Pancreas (tissue), 10 donors: ENCODE data around the gene SERINC5. TPM values are rescaled to one million over a fixed set of nuclear protein-coding genes. Genes with fewer than 3 reads are reported as not detected.
A peak's percentile ranks its signal among the peaks of the same experiment; 100 is the strongest.

ENCODE experiments used
- ATAC-seq, 4 donors: fragments of 200-7000 bp; cut with Tn5 transposase; one replicate each; pipeline versions ENCODE4 v1.8.0 to v1.9.1; 2020; ENCODE audit warnings: mild to moderate bottlenecking in 4 of 4, moderate library complexity in 4 of 4
- DNase-seq, 6 donors: peaks; one replicate each; pipeline ENCODE4 v3.0.0-alpha.2; 2020
- FAIRE-seq: peaks from 2 replicates; lab custom pipeline; 2012; peaks lifted over from hg19 to GRCh38; lab: Jason Lieb, UNC
- H3K27ac ChIP-seq, 4 donors: fragments of 200-600 bp; sonication (generic); 1 replicate in 3 of 4; 2 replicates in 1 of 4; pipeline versions ENCODE4 v1.5.0 to v1.8.0; 2020
- H3K27me3 ChIP-seq, 4 donors: fragments of 200-600 bp; one replicate each; pipeline ENCODE4 v1.8.0; 2021
- H3K36me3 ChIP-seq, 3 donors: fragments of 200-600 bp; sonication (generic) in 1 of 3; one replicate each; pipeline versions ENCODE4 v1.5.0 to v1.8.0; 2020 to 2021
- H3K4me1 ChIP-seq, 3 donors: fragments of 200-600 bp; one replicate each; pipeline ENCODE4 v1.8.0; 2021
- H3K4me3 ChIP-seq, 4 donors: fragments of 200-600 bp; sonication (generic) in 2 of 4; one replicate each; pipeline versions ENCODE4 v1.5.0 to v1.8.0; 2020 to 2021
- H3K9me3 ChIP-seq, 4 donors: fragments of 200-600 bp; one replicate each; pipeline ENCODE4 v1.8.0; 2021
- WGBS, 2 donors: extraction: QIAGEN DNeasy Blood & Tissue Kit; methylation state at CpG; one replicate each; pipeline ENCODE4 v1.1.7; 2013; 5-methylcytosine and 5-hydroxymethylcytosine counted together
- intact Hi-C, 3 donors: fragments of 100-400 bp; cut with DNase I; formaldehyde crosslinking; loops; one replicate each; pipeline versions ENCODE4 v1.11.1 to v1.14.2; 2022
- polyA plus RNA-seq, 2 donors: library from polyadenylated mRNA; stranded (reverse); fragments of 200-250 nt; gene quantifications; one replicate each; pipeline ENCODE4 v1.2.3, GENCODE V29; 2013
- total RNA-seq, 6 donors: library from RNA; stranded (reverse); fragmentation: NEBNext Ultra II Directional in 4 of 6; extraction: Animal tissue kit (Norgen Biotek cat#: 25700) in 4 of 6; gene quantifications; one replicate each; pipeline versions ENCODE4 v1.2.1 to v1.2.4, GENCODE V29; 2021 to 2023
- TF ChIP-seq, protein P1 (sequence below), 4 donors: fragments of 200-600 bp; sonication (generic) in 3 of 4; IDR thresholded peaks; one replicate each; pipeline versions ENCODE4 v1.5.0 to v1.8.0; 2021; ENCODE audit warnings: antibody characterized with exemption in 4 of 4
- donor health status: healthy with polysubstance abuse.
- donor health status: DM: no; HTN: no; CAD: no; lungs with moderate emphysema.
- donor health status: DM: no; HTN: no; CAD: no.
- donor health status: control.
- donor health status: control.
- donor health status: Bipolar disorder and iron deficiency.
- donor health status: DM: yes; HTN: yes; CAD: no.
- donor health status: DM: no; HTN: no; CAD: no.
- donor health status: DM: no; HTN: no; CAD: no.
- donor health status: DM: yes; HTN: yes; CAD: no.

Gene SERINC5
- total and polyA plus RNA-seq, 8 donors = 3.7 to 43.2 (median 14.8) TPM

DNA sequence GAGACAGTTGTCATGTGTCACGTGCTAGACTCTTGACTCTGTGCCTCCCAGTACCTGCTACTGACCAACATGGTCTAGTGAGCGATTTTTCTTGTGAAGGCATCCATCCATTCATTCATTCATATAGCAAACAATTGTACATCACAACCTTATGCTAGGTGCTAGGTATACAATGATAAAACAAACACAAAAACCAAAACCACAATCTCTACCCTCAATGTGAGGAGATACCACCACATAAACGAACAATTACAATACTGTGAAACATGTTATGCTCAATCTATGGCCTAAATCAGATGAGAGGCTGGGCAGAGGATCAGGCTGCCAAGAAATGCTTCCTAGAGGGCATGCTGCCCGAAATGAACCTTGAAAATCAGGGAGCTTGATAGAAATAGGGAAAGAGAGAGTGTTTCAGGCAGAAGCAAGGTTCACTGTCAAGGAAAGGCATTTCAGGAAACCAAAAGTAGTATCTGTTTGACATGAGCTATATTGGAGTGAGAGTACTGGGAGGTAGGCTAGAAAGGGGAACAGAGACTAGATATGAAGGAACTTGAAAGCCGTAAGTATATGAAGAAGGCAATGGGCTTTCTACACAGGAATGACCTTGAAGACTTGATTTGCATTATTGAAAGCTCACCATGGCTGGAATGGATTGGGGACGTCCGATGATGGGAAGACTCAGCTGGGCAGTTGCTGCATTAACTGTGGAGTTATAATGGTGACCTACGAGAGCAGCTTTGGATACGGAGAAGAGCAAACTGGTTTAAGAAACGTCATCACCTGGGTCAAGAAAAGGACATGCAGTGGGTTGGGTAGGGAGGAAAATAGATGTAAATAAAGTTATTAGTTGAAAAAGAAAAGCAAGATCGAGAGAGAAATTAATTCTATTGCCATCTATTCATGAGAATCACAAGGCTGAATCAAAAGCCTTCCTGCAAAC is 130.6 kb downstream of the SERINC5 start:
- Histone ChIP-seq H3K27me3 (no peaks in the 10 kb centered on the region), H3K9me3 (no peaks in the 10 kb centered on the region), H3K4me1 (peaks cover 0 to 7% (median 0%) of the 10 kb centered on the region in 3 donors), H3K27ac (peak overlapping the region in 2 of 4 donors; percentile 24 to 50), H3K4me3 (no peak overlapping the region), H3K36me3 (no peaks in the 10 kb centered on the region)
- no peak for FAIRE-seq
- ATAC-seq = peak in 2 of 4 donors; percentile 43 to 66
- no peak for DNase-seq
- WGBS, 2 donors = 84 to 85% methylated on average over 11 of the region's 11 CpGs
- intact Hi-C loops = no loop called here
- TF ChIP-seq, protein P1, sequence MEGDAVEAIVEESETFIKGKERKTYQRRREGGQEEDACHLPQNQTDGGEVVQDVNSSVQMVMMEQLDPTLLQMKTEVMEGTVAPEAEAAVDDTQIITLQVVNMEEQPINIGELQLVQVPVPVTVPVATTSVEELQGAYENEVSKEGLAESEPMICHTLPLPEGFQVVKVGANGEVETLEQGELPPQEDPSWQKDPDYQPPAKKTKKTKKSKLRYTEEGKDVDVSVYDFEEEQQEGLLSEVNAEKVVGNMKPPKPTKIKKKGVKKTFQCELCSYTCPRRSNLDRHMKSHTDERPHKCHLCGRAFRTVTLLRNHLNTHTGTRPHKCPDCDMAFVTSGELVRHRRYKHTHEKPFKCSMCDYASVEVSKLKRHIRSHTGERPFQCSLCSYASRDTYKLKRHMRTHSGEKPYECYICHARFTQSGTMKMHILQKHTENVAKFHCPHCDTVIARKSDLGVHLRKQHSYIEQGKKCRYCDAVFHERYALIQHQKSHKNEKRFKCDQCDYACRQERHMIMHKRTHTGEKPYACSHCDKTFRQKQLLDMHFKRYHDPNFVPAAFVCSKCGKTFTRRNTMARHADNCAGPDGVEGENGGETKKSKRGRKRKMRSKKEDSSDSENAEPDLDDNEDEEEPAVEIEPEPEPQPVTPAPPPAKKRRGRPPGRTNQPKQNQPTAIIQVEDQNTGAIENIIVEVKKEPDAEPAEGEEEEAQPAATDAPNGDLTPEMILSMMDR (IDR thresholded peaks at IDR 0.05) = no peak

DNA sequence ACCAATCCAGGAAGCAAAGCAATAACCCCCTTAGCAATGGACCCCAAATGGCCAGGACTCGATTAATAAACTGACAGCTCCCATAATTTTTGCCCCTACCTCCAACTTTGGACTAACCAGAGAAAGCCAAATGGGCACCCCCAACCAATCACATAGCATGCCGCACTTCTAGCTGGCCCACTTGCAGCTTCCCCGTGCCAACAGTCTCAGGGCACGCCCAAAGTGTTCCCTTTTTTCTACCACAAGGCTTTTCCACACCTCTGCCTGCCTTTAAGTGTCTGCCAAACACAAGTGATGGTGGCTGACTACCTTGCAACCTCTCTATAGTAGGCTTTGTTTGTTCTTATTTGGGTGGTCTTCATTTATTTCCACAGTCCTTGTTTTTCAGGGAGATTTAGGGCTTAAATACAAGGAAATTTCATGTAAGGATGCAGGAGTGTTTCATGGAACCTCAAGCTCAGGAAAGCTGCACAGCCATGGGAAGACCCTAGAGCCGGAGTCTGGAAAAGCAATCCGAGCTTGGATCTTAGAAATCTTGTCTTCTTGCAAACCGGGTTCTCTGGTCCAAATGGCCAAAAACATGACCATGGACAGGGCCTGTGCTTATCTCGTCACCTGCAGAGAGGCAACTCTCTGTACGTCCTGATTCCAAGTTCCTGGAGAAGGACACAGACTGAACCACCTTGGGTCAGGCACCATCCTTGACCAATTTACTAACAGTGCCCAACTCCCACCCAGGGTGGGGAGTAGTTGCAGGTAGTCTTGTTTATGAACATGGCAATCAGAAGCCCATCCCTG is 131.5 kb downstream of the SERINC5 start:
- Histone ChIP-seq H3K4me3 (no peak overlapping the region), H3K27me3 (no peaks in the 10 kb centered on the region), H3K27ac (no peak overlapping the region), H3K9me3 (no peaks in the 10 kb centered on the region), H3K4me1 (peaks cover 0 to 7% (median 0%) of the 10 kb centered on the region in 3 donors), H3K36me3 (no peaks in the 10 kb centered on the region)
- WGBS, 2 donors = 86 to 93% methylated on average over 9 of the region's 9 CpGs
- no peak for ATAC-seq
- FAIRE-seq = no peak
- TF ChIP-seq, protein P1 (IDR thresholded peaks at IDR 0.05) = no peak
- no peak for DNase-seq
- intact Hi-C loops = no loop called here

DNA sequence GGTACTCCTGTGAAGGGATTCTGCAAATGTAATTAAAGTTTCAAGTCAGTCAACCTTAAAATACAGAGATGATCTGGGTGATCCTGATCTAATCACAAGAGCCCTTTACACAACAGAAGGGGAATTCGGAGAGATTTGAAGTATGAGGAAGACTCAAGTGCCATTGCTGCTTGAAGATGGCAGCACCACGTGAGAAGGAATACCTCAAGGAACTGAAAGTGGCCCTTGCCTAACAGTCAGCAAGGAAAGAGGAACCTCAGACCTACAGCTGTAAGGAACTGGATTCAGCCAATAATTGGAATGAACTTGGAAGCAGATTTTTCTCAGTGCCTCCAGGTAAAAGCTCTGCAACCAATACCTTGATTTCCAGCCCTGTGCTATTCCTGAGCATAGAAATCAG is 133.3 kb downstream of the SERINC5 start:
- H3K9me3 ChIP-seq = no peaks in the 10 kb centered on the region
- intact Hi-C loops = no loop called here
- no peak overlapping the region for H3K4me3 ChIP-seq
- TF ChIP-seq, protein P1 (IDR thresholded peaks at IDR 0.05) = no peak
- FAIRE-seq (no peak), DNase-seq (no peak), ATAC-seq (peak in 1 of 4 donors; percentile 51)
- H3K36me3 ChIP-seq = no peaks in the 10 kb centered on the region
- 85 to 92% methylated on average over 2 of the region's 2 CpGs for WGBS, 2 donors
- H3K4me1 ChIP-seq = peaks cover 0 to 5% (median 0%) of the 10 kb centered on the region in 3 donors
- no peak overlapping the region for H3K27ac ChIP-seq
- H3K27me3 ChIP-seq = no peaks in the 10 kb centered on the region

DNA sequence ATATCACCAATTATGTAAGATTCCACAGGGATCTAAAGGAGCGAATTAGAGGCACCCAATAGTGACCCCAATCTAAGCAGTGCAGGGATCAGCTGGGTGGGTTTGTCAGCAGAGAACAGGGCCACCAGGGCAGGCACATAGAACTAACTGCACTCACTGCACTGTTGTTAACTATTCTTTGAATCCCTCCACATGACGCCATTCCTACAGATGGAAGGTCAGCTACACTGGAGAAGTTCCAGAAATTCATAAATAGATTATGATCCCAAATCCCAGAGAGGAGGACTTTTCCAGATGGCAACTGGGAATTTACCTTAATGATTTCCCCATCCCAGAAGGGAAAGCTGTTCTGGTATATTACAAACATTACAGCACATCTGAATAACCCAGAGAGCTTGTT is 136.5 kb downstream of the SERINC5 start:
- ATAC-seq = no peak
- no peaks in the 10 kb centered on the region for H3K4me1 ChIP-seq
- TF ChIP-seq, protein P1 (IDR thresholded peaks at IDR 0.05) = no peak
- no peaks in the 10 kb centered on the region for H3K9me3 ChIP-seq
- H3K27me3 ChIP-seq = no peaks in the 10 kb centered on the region
- no peaks in the 10 kb centered on the region for H3K36me3 ChIP-seq
- intact Hi-C loops = no loop called here
- 82 to 85% methylated on average over 2 of the region's 2 CpGs for WGBS, 2 donors
- H3K27ac ChIP-seq = no peak overlapping the region
- H3K4me3 ChIP-seq = no peak overlapping the region
- DNase-seq = no peak
- no peak for FAIRE-seq
